Upper lobe of right lung (tissue), 1 donor: ENCODE measurements around the gene SERAC1. TPM values are rescaled to one million over a fixed set of nuclear protein-coding genes. Genes with fewer than 3 reads are reported as not detected.
"Not testable (repeated sequence)": the region's sequence is repeated elsewhere in the genome, so short reads cannot be mapped to it uniquely, and the experiment has no call there.

Experiments used
- ATAC-seq: fragments of 200-7000 bp; cut with Tn5 transposase; one replicate; pipeline ENCODE4 v1.9.1; 2020; ENCODE audit warnings: mild to moderate bottlenecking, moderate library complexity
- DNase-seq: peaks from one replicate; pipeline ENCODE4 v3.0.0-alpha.2; 2020
- H3K27ac ChIP-seq: fragments of 200-600 bp; one replicate; pipeline ENCODE4 v1.8.0; 2022
- H3K27me3 ChIP-seq: fragments of 200-600 bp; one replicate; pipeline ENCODE4 v1.8.0; 2022; ENCODE audit warnings: mild to moderate bottlenecking
- H3K36me3 ChIP-seq: fragments of 200-600 bp; one replicate; pipeline ENCODE4 v1.8.0; 2022
- H3K4me1 ChIP-seq: fragments of 200-600 bp; one replicate; pipeline ENCODE4 v1.8.0; 2022
- H3K4me3 ChIP-seq: fragments of 200-600 bp; one replicate; pipeline ENCODE4 v1.8.0; 2022; ENCODE audit warnings: mild to moderate bottlenecking
- H3K9me3 ChIP-seq: fragments of 200-600 bp; one replicate; pipeline ENCODE4 v1.8.0; 2022
- intact Hi-C: fragments of 100-400 bp; cut with DNase I; formaldehyde crosslinking; loops from one replicate; pipeline ENCODE4 v1.11.0; 2022
- total RNA-seq: library from RNA; stranded (reverse); fragmentation: NEBNext Ultra II Directional; extraction: Animal tissue kit (Norgen Biotek cat#: 25700); gene quantifications from one replicate; pipeline ENCODE4 v1.2.1, GENCODE V29; 2021
- TF ChIP-seq, protein P1 (sequence below): fragments of 200-600 bp; IDR thresholded peaks from one replicate; pipeline ENCODE4 v1.8.0; 2022; ENCODE audit warnings: antibody characterized with exemption
- donor health status: DM: no; HTN: yes; CAD: no; lungs with severe emphysema.

The SERAC1 gene
- total RNA-seq, 1 donor from 2014 or later = 7.5 TPM

- DNase-seq = no peak
- intact Hi-C loops = no loop called here
- Histone ChIP-seq H3K27me3 (no peaks in the 10 kb centered on the region), H3K4me1 (no peaks in the 10 kb centered on the region), H3K36me3 (no peaks in the 10 kb centered on the region), H3K4me3 (no peak overlapping the region), H3K9me3 (no peaks in the 10 kb centered on the region), H3K27ac (no peak overlapping the region)
- peak; percentile 64 for ATAC-seq
- TF ChIP-seq, protein P1, sequence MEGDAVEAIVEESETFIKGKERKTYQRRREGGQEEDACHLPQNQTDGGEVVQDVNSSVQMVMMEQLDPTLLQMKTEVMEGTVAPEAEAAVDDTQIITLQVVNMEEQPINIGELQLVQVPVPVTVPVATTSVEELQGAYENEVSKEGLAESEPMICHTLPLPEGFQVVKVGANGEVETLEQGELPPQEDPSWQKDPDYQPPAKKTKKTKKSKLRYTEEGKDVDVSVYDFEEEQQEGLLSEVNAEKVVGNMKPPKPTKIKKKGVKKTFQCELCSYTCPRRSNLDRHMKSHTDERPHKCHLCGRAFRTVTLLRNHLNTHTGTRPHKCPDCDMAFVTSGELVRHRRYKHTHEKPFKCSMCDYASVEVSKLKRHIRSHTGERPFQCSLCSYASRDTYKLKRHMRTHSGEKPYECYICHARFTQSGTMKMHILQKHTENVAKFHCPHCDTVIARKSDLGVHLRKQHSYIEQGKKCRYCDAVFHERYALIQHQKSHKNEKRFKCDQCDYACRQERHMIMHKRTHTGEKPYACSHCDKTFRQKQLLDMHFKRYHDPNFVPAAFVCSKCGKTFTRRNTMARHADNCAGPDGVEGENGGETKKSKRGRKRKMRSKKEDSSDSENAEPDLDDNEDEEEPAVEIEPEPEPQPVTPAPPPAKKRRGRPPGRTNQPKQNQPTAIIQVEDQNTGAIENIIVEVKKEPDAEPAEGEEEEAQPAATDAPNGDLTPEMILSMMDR = no peak
These were observed 9.9 kb downstream of the SERAC1 start for GRCh38 chr6:158158123-158158522.

- Histone ChIP-seq H3K36me3 (no peaks in the 10 kb centered on the region), H3K9me3 (no peaks in the 10 kb centered on the region), H3K4me3 (no peak overlapping the region), H3K27ac (no peak overlapping the region), H3K4me1 (no peaks in the 10 kb centered on the region), H3K27me3 (no peaks in the 10 kb centered on the region)
- ATAC-seq (no peak), DNase-seq (no peak)
- intact Hi-C loops = no loop called here
- TF ChIP-seq, protein P1 = no peak
These were observed 10.8 kb downstream of the SERAC1 start for GRCh38 chr6:158157064-158157764.

DNA sequence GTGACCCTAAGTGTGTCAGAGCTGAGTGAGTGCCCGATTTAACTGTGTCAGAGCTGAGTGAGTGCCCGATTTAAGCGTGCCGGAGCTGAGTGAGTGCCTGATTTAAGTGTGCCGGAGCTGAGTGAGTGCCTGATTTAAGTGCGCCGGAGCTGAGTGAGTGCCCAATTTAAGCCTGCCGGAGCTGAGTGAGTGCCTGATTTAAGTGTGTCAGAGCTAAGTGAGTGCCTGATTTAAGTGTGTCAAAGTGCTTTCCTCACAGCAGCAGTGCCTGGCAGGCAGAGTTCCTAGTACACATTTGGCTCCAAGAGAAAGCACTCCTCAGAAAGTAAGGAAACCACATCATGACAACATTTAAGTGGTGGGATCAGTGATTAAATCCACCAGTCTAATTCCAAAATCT, 13.2 kb downstream of the SERAC1 start:
- Histone ChIP-seq H3K36me3 (peaks cover 3% of the 10 kb centered on the region), H3K4me3 (no peak overlapping the region), H3K9me3 (no peaks in the 10 kb centered on the region), H3K27ac (no peak overlapping the region), H3K27me3 (no peaks in the 10 kb centered on the region), H3K4me1 (no peaks in the 10 kb centered on the region)
- ATAC-seq = no peak
- no peak for DNase-seq
- TF ChIP-seq, protein P1 = no peak
- intact Hi-C loops = no loop called here

- TF ChIP-seq, protein P1 = no peak
- H3K4me1 ChIP-seq = no peaks in the 10 kb centered on the region
- ATAC-seq = no peak
- no peak for DNase-seq
- peaks cover 14% of the 10 kb centered on the region for H3K36me3 ChIP-seq
- no peaks in the 10 kb centered on the region for H3K27me3 ChIP-seq
- intact Hi-C loops = no loop called here
- H3K27ac ChIP-seq = no peak overlapping the region
- no peaks in the 10 kb centered on the region for H3K9me3 ChIP-seq
- no peak overlapping the region for H3K4me3 ChIP-seq
These were observed 14.5 kb downstream of the SERAC1 start for GRCh38 chr6:158153576-158153975.

DNA sequence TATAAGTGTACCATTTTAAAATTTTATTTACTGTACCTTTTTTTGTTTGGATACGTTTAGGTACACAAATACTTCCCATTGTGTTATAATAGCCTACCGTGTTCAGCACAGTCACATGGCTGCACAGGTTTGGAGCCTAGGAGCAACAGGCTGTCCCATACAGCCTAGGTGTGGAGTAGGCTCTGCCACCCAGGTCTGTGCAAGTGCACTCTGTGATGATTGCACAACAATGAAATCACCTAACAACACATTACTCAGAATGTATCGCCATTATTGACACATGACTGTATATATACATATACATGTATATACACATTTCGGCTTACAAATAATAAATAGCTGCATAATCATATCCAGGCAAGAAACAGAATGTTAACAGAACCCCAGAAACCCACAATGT, 15.4 kb downstream of the SERAC1 start:
- ATAC-seq = peak; percentile 56
- Histone ChIP-seq H3K4me1 (no peaks in the 10 kb centered on the region), H3K36me3 (peaks cover 14% of the 10 kb centered on the region), H3K27ac (no peak overlapping the region), H3K27me3 (no peaks in the 10 kb centered on the region), H3K4me3 (no peak overlapping the region), H3K9me3 (no peaks in the 10 kb centered on the region)
- intact Hi-C loops = no loop called here
- TF ChIP-seq, protein P1 = no peak
- DNase-seq = no peak

DNA sequence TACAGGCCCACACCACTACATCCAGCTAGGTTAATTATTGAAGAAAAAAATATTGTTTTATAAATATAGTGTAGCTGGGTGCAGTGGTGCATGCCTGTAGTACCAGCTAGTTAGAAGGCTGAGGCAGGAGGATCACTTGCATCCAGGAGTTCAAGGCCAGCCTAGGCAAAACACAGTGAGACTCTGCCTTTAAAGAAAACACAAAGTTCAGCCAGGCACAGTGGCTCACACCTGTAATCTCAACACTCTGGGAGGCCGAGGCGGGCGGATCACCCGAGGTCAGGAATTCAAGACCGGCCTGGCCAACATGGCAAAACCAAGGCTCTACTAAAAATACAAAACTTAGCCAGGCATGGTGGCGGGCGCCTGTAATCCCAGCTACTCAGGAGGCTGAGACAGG, 16.0 kb downstream of the SERAC1 start:
- peaks cover 15% of the 10 kb centered on the region for H3K36me3 ChIP-seq

More for the DNA sequence above, 16.0 kb downstream of the SERAC1 start:
- ATAC-seq, H3K9me3 ChIP-seq, H3K4me1 ChIP-seq, DNase-seq, H3K27me3 ChIP-seq, intact Hi-C loops, H3K27ac ChIP-seq, H3K4me3 ChIP-seq: not testable (repeated sequence)
